KMS-11 (cell line): ENCODE measurements around the gene RAB9A.
A peak's percentile ranks its signal among the peaks of the same experiment; 100 is the strongest.

ENCODE experiments used
- H2AFZ ChIP-seq: fragments of 200-600 bp; sonication (generic); 2 replicates; pipeline ENCODE4 v1.6.1; 2016; ENCODE audit warnings: antibody characterized with exemption, mixed run types, low read depth
- H3K27ac ChIP-seq: fragments of 200-600 bp; sonication (generic); 2 replicates; pipeline ENCODE4 v1.6.1; 2016; ENCODE audit warnings: mild to moderate bottlenecking, mixed run types
- H3K27me3 ChIP-seq: fragments of 200-600 bp; sonication (generic); 2 replicates; pipeline ENCODE4 v1.6.1; 2017; ENCODE audit warnings: mild to moderate bottlenecking, low read depth, mixed run types, moderate library complexity; ENCODE audit not compliant: insufficient read depth
- H3K36me3 ChIP-seq: fragments of 200-600 bp; sonication (generic); 2 replicates; pipeline ENCODE4 v1.6.1; 2017; ENCODE audit warnings: mild to moderate bottlenecking, mixed run types; ENCODE audit not compliant: insufficient read depth
- H3K4me1 ChIP-seq: fragments of 200-600 bp; sonication (generic); 2 replicates; pipeline ENCODE4 v1.6.1; 2016; ENCODE audit warnings: mild to moderate bottlenecking, low read depth, mixed run types; ENCODE audit not compliant: poor library complexity, severe bottlenecking
- H3K4me2 ChIP-seq: fragments of 200-600 bp; sonication (generic); 2 replicates; pipeline ENCODE4 v1.7.0; 2016; ENCODE audit warnings: mild to moderate bottlenecking, mixed run types
- H3K4me3 ChIP-seq: fragments of 200-600 bp; sonication (generic); IDR thresholded peaks from 2 replicates; pipeline ENCODE4 v1.6.1; 2017; ENCODE audit warnings: low read depth, low read length, mixed read lengths; ENCODE audit not compliant: insufficient read depth
- H3K79me2 ChIP-seq: fragments of 200-600 bp; sonication (generic); 2 replicates; pipeline ENCODE4 v1.6.1; 2016; ENCODE audit warnings: low read depth, mixed run types; ENCODE audit not compliant: insufficient read depth
- H3K9ac ChIP-seq: fragments of 200-600 bp; sonication (generic); 2 replicates; pipeline ENCODE4 v1.6.1; 2016; ENCODE audit warnings: mild to moderate bottlenecking, mixed run types
- H4K20me1 ChIP-seq: fragments of 200-600 bp; sonication (generic); 2 replicates; pipeline ENCODE4 v1.6.1; 2016; ENCODE audit warnings: mild to moderate bottlenecking, mixed run types; ENCODE audit not compliant: insufficient read depth
- TF ChIP-seq, protein P1 (sequence below): fragments of 200-600 bp; sonication (generic); conservative IDR thresholded peaks from 2 replicates; pipeline ENCODE4 v1.6.1; 2017; ENCODE audit warnings: low read depth, mild to moderate bottlenecking, antibody characterized with exemption, low read length, moderate library complexity, mixed read lengths

RAB9A gene

DNA sequence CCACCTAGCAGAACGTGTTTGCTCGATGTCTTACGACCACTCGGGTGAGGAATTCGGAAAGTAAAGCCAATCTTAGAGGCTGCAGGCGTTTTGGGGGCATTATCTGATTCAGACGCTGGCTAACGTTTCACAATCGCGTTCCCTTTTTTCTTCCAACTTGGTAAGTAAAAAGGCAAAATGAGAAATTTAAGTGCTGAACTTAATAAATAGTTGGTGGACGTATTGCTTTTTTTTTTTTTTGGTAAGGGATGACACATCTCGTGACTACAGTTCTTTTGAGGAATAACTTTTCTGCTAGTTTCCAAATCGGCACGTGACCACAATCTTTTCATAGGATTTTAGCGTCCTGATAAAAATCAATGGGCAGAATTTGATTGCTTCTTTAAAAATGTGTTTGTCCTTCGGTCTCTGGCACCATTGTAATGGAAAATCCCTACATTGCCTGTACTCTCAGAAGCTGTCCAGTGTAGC is 848 bp downstream of the RAB9A start:
- Histone ChIP-seq H3K79me2 (peaks cover 55% of the 10 kb centered on the region), H3K4me2 (peak overlapping the region; percentile 39)

DNA sequence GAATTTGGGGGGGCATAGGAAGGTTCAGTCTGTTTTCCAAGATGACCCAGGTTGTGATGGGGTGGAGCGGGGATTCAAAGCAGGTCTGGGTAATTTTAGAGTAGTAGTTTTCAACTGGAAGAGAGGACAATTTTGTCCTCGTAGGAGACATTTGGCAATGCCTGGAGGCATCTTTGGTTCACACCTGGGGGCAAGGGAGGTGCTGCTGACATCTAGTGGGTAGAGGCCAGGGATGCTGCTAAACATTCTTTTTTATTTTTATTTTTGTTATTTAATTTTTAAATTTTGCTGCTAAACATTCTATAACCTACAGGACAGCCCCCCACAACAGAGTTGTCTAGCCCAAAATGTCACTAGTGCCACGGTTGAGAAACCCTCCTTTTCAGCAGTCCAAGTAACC is 1.9 kb downstream of the RAB9A start:
- Histone ChIP-seq H3K79me2 (peaks cover 66% of the 10 kb centered on the region), H3K27me3 (no peaks in the 10 kb centered on the region), H3K4me2 (peak overlapping the region; percentile 39), H3K9ac (no peak overlapping the region), H3K4me1 (peaks cover 55% of the 10 kb centered on the region), H2AFZ (no peak overlapping the region), H3K27ac (no peak overlapping the region; the same call in 1 of the 2 replicates), H3K4me3 (no peak overlapping the region), H3K36me3 (no peaks in the 10 kb centered on the region), H4K20me1 (no peaks in the 10 kb centered on the region)
- TF ChIP-seq, protein P1, sequence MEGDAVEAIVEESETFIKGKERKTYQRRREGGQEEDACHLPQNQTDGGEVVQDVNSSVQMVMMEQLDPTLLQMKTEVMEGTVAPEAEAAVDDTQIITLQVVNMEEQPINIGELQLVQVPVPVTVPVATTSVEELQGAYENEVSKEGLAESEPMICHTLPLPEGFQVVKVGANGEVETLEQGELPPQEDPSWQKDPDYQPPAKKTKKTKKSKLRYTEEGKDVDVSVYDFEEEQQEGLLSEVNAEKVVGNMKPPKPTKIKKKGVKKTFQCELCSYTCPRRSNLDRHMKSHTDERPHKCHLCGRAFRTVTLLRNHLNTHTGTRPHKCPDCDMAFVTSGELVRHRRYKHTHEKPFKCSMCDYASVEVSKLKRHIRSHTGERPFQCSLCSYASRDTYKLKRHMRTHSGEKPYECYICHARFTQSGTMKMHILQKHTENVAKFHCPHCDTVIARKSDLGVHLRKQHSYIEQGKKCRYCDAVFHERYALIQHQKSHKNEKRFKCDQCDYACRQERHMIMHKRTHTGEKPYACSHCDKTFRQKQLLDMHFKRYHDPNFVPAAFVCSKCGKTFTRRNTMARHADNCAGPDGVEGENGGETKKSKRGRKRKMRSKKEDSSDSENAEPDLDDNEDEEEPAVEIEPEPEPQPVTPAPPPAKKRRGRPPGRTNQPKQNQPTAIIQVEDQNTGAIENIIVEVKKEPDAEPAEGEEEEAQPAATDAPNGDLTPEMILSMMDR: peak; percentile 26; the same call in 1 of the 2 replicates

More for the DNA sequence above, 848 bp downstream of the RAB9A start:
- H4K20me1 ChIP-seq: no peaks in the 10 kb centered on the region
- H2AFZ ChIP-seq: peak overlapping the region; percentile 57; the same call in 1 of the 2 replicates
- no peaks in the 10 kb centered on the region for H3K27me3 ChIP-seq
- H3K4me1 ChIP-seq: peaks cover 55% of the 10 kb centered on the region
- H3K4me3 ChIP-seq: peak overlapping the region; percentile 27
- H3K36me3 ChIP-seq: no peaks in the 10 kb centered on the region
- peak overlapping the region; percentile 80; the same call in 1 of the 2 replicates for H3K9ac ChIP-seq
- H3K27ac ChIP-seq: peak overlapping the region; percentile 58
- TF ChIP-seq, protein P1: no peak

DNA sequence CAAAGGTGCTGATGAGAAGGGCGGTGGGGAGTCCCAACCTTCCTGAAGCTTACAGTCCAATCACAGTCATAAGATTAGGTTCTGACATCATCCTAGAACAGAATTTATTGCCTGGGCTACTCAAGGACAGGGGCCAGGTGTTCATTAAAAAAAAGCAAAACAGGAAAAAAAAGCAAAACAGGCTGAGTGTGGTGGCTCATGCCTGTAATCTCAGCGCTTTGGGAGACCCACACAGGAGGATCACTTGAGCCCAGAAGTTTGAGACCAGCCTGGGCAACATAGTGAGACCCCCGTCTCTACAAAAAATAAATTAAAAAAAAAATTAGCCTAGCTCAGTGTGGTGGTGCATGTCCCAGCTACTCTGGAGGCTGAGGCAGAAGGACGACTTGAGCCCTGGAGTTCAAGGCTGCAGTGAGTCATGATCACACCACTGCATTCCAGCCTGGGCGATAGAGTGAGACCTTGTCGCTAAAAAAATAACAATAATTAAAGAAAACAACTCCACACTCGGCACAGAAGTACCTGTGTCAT is 3.0 kb downstream of the RAB9A start:
- H3K4me1 ChIP-seq: peaks cover 50% of the 10 kb centered on the region
- no peak overlapping the region for H3K4me3 ChIP-seq
- no peaks in the 10 kb centered on the region for H4K20me1 ChIP-seq
- H3K9ac ChIP-seq: no peak overlapping the region
- TF ChIP-seq, protein P1: no peak
- no peak overlapping the region for H2AFZ ChIP-seq
- peaks cover 67% of the 10 kb centered on the region for H3K79me2 ChIP-seq
- no peak overlapping the region for H3K27ac ChIP-seq
- H3K36me3 ChIP-seq: no peaks in the 10 kb centered on the region
- H3K27me3 ChIP-seq: no peaks in the 10 kb centered on the region
- H3K4me2 ChIP-seq: peak overlapping the region; percentile 17; the same call in 1 of the 2 replicates

DNA sequence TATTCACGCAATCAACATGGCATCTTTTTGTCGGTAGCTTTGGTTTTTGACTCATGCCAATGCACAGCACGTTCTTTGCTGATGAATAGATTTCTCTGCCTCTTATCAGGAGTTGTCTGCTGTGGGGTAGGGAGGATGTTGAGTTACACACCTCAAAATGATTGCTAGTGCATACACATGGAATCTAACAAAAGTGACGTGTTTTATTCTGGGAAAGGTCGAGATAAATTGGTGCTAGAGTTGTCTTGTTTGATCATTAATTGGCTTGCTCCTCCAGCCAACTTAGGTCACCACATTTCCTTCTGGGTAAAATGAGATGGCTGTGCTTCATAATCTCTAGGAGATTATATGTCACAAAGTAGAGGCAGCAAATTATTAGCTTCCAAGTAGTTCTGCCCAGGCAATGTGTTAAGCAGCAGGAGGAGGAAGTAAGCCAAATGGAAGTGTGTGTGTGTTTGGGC is 3.9 kb downstream of the RAB9A start:
- H3K9ac ChIP-seq: no peak overlapping the region
- H3K27ac ChIP-seq: no peak overlapping the region
- H4K20me1 ChIP-seq: no peaks in the 10 kb centered on the region
- H3K4me2 ChIP-seq: no peak overlapping the region
- peaks cover 70% of the 10 kb centered on the region for H3K79me2 ChIP-seq
- H3K4me3 ChIP-seq: no peak overlapping the region
- TF ChIP-seq, protein P1: no peak
- no peaks in the 10 kb centered on the region for H3K27me3 ChIP-seq
- H2AFZ ChIP-seq: no peak overlapping the region
- peaks cover 42% of the 10 kb centered on the region for H3K4me1 ChIP-seq
- H3K36me3 ChIP-seq: no peaks in the 10 kb centered on the region
